Caki2 (cell line): ENCODE data around the gene SYCP2. TPM values are rescaled to one million over a fixed set of nuclear protein-coding genes. Genes with fewer than 3 reads are reported as not detected.
"Not testable (repeated sequence)": the region's sequence is repeated elsewhere in the genome, so short reads cannot be mapped to it uniquely, and the experiment has no call there.

ENCODE experiments used
- DNase-seq: peaks from one replicate; pipeline ENCODE4 v3.0.0-alpha.2; 2015; ENCODE audit warnings: low read depth
- in situ Hi-C: cut with HindIII; loops from 2 replicates; pipeline ENCODE4 v1.10.0; 2016; ENCODE audit warnings: low sequenced_read_pairs, low pct_unique_long_range_greater_than_20kb, mixed read lengths
- total RNA-seq: library from RNA; depleted of rRNA; stranded (reverse); fragments of >200 nt; shearing (Covaris generic); gene quantifications from 2 replicates; pipeline ENCODE4 v1.2.3, GENCODE V29; 2014; ENCODE audit warnings: low replicate concordance

SYCP2 gene
- total RNA-seq, 1 experiment from 2014 or later: 23.6 TPM

- in situ Hi-C loops: no loop called here
- DNase-seq: no peak
These were observed 68.7 kb downstream of the SYCP2 start for GRCh38 chr20:59864726-59865125.

GRCh38 chr20:59863058-59863457 is 70.4 kb downstream of the SYCP2 start:
- in situ Hi-C loops: no loop called here
- no peak for DNase-seq

DNA sequence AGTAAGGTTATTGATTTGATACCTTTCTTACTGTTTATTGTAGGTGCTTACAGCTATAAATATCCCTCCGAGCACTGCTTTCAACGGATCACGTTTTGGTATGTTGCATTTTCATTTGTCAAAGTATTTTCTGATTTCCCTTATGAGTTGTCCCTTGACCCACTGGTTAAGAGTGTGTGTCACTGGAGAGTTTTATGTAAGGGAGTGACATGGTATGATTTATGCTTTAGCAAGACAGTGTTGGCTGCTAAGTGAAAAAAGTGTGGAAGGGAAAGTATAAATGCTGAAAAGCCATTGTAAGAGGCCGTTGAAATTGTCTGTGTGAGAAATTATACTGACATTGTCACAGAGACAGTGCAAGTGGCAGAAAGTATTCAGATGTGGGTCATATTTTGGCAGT is 72.0 kb downstream of the SYCP2 start:
- no peak for DNase-seq
- in situ Hi-C loops: no loop called here

DNA sequence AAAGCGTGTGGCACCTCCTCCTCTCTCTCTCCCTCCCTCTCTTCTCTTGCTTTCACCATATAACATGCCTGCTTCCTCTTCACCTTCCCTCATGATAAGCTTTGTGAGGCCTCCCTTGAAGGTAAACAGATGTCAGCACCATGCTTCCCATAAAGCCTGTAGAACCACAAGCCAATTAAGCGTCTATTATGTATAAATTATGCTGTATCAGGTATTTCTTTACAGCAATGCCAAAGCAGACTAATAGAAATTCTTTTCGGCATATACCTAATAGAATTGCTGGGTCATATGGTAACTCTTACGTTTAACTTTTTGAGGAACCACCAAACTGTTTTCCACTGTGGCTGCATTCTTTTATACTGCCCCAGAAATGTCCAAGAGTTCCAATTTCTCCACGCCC is 75.0 kb downstream of the SYCP2 start:
- in situ Hi-C loops: no loop called here
- no peak for DNase-seq

DNA sequence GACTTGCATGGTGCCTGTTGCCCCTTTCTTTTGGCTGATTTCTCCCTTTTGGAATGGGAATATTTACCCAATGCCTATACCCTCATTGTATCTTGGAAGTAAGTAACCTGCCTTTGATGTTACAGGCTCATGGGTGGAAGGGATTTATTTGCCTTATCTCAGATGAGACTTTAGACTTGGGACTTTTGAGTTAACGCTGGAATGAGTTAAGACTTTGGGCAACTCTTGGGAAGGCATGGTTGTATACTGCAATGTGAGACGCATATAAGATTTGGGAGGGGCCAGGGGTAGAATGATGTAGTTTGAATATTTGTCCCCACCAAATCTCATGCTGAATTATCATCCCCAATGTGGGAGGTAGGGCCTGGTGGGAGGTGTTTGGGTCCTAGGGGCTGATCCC is 75.5 kb downstream of the SYCP2 start:
- DNase-seq: no peak

GRCh38 chr20:59856941-59857340 is 76.5 kb downstream of the SYCP2 start:
- DNase-seq, in situ Hi-C loops: not testable (repeated sequence)

More for the DNA sequence above, 75.5 kb downstream of the SYCP2 start:
- in situ Hi-C loops: no loop called here

- in situ Hi-C loops, DNase-seq: not testable (repeated sequence)
These were observed 76.9 kb downstream of the SYCP2 start for GRCh38 chr20:59856526-59856925.

- no peak for DNase-seq
- in situ Hi-C loops: no loop called here
These were observed 83.3 kb downstream of the SYCP2 start for GRCh38 chr20:59850018-59850641.

DNA sequence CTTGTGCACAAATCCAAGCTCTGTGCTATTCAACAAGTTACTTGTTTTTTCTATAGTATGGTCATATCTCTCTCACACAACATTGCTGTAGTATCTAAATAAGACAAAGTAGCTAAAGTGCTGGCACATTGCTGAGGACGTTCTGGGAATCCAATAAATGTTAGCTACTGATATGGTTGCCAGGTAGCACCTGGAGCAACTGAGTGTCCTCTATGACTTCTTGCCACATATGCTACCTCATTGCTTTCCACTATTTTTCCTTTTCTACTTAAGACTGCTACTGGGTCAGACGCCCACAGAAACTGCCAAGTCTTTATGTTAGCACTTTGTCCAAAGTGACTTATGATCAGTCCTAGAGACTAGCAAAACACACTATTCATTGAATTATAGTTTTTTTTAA is 85.3 kb downstream of the SYCP2 start:
- in situ Hi-C loops: no loop called here
- no peak for DNase-seq

GRCh38 chr20:59845472-59845871 is 88.0 kb downstream of the SYCP2 start:
- DNase-seq: no peak
- in situ Hi-C loops: no loop called here

GRCh38 chr20:59839400-59839799 is 94.0 kb downstream of the SYCP2 start:
- in situ Hi-C loops: no loop called here

DNA sequence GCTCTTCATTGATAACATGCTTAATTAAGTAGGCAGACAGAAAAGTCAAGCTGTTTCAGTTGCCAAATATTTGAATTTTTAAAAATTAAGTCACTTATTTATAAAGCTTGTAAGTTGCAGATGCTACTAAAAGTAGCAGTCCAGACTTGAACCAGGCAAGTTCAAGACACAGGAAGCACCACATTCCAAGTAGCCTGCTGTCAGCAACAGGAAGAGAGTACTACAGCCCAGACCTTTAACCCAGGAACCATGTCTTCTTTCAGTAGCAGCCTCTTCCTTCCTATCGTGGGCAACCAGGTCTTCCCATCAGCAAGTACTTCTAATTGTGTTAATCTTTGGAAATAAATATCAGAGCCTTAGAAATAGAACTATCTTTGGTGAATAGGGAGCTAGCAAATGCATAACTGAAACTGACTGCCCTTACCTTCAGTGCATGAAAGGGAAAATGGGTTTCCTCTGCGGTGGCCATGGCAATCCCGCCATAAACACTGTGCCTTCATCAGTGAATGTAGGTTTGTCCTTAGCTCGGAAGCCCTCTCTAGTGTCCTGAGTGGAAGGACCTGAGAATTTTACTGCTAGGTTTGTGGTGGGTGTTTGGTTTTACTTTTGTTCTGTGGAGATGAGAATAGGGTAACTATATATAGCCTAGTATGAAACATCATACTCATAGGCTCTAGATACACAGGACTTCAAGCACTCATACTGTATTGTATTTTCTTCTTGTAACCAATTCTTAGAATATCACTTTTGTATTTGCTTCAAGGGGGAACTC is 95.6 kb downstream of the SYCP2 start:
- in situ Hi-C loops: no loop called here

More at GRCh38 chr20:59839400-59839799, 94.0 kb downstream of the SYCP2 start:
- DNase-seq: no peak

DNA sequence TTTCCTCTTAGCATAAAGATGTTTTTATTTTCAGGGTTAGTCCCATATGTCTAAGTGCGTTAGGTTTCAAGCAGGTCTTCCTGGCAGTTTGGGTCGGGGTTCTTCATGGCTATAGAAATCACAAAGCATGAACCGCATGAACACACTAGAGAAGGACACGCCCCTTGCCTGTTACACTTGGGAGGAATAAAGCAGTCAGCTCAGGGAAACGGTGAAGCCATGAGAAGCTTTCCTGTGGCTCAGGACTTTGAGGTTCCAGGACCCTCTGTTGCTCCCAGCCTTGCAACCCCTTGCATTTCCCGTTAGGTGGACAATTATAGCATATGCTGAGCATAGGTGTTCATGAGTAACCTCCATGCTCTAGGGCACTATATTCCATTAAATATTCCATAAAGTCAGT is 96.7 kb downstream of the SYCP2 start:
- in situ Hi-C loops: no loop called here
- DNase-seq: no peak

More for the DNA sequence above, 95.6 kb downstream of the SYCP2 start:
- no peak for DNase-seq

DNA sequence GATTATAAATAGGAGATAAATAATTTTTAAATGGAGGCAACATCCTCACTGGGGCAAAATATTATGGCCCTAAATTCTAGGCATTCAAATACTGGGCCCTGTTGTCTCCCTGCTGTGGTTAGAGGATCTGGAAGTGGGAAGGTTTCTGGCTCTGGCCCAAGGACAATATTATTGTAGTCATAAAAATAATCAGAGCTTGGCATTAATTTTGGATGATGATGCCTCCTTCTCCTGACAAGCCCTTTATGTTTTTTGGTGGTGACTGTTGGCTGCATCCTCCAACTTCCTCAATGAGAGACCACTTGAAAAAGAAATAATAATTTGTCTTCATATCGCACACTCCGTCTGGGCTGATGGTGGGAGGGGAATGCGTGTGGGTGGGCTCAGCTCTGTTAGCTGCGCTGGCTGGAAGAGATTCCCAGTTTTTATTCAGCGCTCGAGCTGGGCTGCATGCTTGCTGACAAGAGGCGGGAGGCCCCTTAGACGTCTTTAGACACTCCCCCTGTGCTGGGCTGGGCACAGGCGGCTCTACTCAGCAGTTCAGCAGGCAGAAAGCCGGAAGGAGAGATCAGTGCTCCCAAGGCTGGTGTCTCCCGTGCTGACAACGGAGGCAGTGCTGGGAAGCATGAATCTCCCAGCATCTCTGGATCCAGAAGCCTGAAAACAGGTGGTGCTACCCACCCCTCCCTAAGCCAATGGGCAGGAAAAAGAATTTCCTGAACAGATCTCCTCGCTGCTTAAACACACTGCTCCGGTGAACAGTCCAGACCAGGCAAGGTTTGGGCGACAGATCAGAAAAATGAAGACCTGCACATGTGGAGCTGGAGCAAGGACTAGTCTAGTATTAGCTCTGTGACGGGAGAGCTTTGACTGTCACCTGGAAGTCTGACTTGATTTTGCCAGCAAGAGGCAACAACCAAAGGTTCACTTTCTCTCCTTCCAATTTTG is 97.7 kb downstream of the SYCP2 start:
- DNase-seq: no peak
- in situ Hi-C loops: no loop called here

DNA sequence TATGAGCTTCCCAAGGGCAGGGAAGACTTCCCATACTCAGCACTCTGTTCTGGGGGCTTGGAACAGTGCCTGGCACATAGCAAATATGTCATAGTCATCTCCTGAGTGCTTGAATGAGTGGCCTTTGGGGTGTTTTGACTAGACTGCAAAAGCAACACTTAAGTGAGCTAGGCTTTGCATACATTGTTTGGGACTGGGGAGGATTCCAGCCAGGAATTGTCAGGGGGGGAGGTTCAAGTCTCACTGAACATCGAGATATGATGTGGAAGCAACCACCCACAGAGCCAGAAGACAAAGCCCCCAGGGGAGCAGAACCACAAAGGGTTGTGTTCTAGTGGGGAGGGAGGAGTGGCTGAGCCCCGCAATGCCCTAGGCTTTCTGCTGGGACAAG is 98.4 kb downstream of the SYCP2 start:
- DNase-seq: no peak
- in situ Hi-C loops: no loop called here

- in situ Hi-C loops: no loop called here
- DNase-seq: no peak
These were observed 100.8 kb downstream of the SYCP2 start for GRCh38 chr20:59832406-59833363.

DNA sequence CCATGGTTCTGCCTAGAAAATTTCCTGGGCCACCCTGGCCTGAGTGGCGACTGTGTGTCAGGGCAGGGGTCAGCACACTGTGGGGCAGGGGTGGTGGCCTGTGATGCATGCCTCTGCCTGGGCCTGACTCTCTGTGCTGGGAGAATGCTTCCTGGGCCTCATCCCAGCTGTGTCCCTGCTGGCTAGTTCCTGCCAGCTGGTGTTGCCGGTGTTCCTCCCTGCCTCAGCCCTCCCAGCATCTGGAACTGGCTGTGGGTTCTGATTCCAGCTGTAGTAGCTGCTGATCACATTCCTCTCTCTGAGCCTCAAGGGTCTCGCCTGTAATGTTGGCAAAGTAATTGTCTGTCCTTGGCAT is 101.5 kb downstream of the SYCP2 start:
- DNase-seq: no peak
- in situ Hi-C loops: no loop called here
